K562 (cell line): ENCODE data around the gene PTGIR. TPM values are rescaled to one million over a fixed set of nuclear protein-coding genes. Genes with fewer than 3 reads are reported as not detected.

Experiments used
- ATAC-seq: fragments of 200-7000 bp; cut with Tn5 transposase; 3 replicates; pipeline ENCODE4 v1.9.1; 2020; ENCODE audit warnings: moderate library complexity
- BruUV-seq: library from RNA; stranded (reverse); fragments of 400-500 nt; replicated peaks from 2 replicates; lab custom pipeline; 2021; lab: Mats Ljungman, UMichigan
- CTCF ChIA-PET: fragments of 300-600 bp; formaldehyde crosslinking; extraction: SDS; loops from one replicate; lab custom pipeline; 2021; ENCODE audit warnings: low intra/inter-chr PET ratio; lab: Yijun Ruan, JAX
- POLR2A ChIA-PET: fragments of 300-600, 350-650 bp; sonication (Branson Sonifier 250); formaldehyde crosslinking; extraction: SDS; loops from one replicate; lab custom pipeline; 2021; ENCODE audit warnings: antibody characterized with exemption, inconsistent platforms; lab: Yijun Ruan, JAX
- DNase-seq, 4 experiments: peaks; one replicate each; pipeline versions ENCODE4 v3.0.0 to v3.0.0-alpha.2; 2011 to 2018; ENCODE audit warnings: low spot score in 3 of 4, mixed read lengths in 3 of 4; ENCODE audit errors: extremely low read depth in 1 of 4
- FAIRE-seq: peaks from 2 replicates; lab custom pipeline; 2011; peaks lifted over from hg19 to GRCh38; lab: Jason Lieb, UNC
- H2AFZ ChIP-seq: 2 replicates; pipeline ENCODE4 v1.6.0; 2011; ENCODE audit warnings: low read depth, low read length, control low read depth, inconsistent platforms
- H3K27ac ChIP-seq: fragments of 200-600 bp; 3 replicates; pipeline ENCODE4 v1.8.0; 2011; ENCODE audit warnings: low read depth, mild to moderate bottlenecking, control low read depth, inconsistent platforms, low read length, moderate library complexity, mixed read lengths; ENCODE audit errors: extremely low read depth
- H3K27me3 ChIP-seq, 2 experiments: fragments of 300-600 bp in 1 of 2; 2 replicates in 1 of 2; 3 replicates in 1 of 2; pipeline versions ENCODE4 v1.6.0 to v1.8.0; 2011; ENCODE audit warnings: inconsistent platforms in 2 of 2, low read length in 2 of 2, mild to moderate bottlenecking in 1 of 2, mixed read lengths in 1 of 2, moderate library complexity in 1 of 2; ENCODE audit not compliant: control insufficient read depth in 2 of 2, insufficient read depth in 2 of 2
- H3K36me3 ChIP-seq: fragments of 300-600 bp; 3 replicates; pipeline ENCODE4 v1.8.0; 2011; ENCODE audit warnings: mild to moderate bottlenecking, low read length, inconsistent platforms; ENCODE audit not compliant: control insufficient read depth, insufficient read depth
- H3K4me1 ChIP-seq, 2 experiments: fragments of 200-600 bp in 1 of 2; replicated peaks in 1 of 2; 2 replicates in 1 of 2; 3 replicates in 1 of 2; pipeline versions ENCODE4 v1.5.1 to v1.8.0; 2011; ENCODE audit warnings: inconsistent platforms in 2 of 2, low read length in 2 of 2, mild to moderate bottlenecking in 1 of 2, mixed read lengths in 1 of 2, moderate library complexity in 1 of 2; ENCODE audit not compliant: control insufficient read depth in 2 of 2, insufficient read depth in 2 of 2
- H3K4me2 ChIP-seq: 2 replicates; pipeline ENCODE4 v1.6.1; 2011; ENCODE audit warnings: low read length, control low read depth, inconsistent platforms, mixed read lengths; ENCODE audit not compliant: insufficient read depth
- H3K4me3 ChIP-seq: fragments of 200-600 bp; sonication (generic), shearing (Covaris generic); 2 replicates; pipeline ENCODE4 v1.5.1; 2016; ENCODE audit warnings: control low read depth, inconsistent platforms
- H3K79me2 ChIP-seq: fragments of 200-600 bp; 3 replicates; pipeline ENCODE4 v1.8.0; 2011; ENCODE audit warnings: low read length, inconsistent platforms; ENCODE audit not compliant: control insufficient read depth, insufficient read depth
- H3K9ac ChIP-seq, 2 experiments: 2 replicates each; pipeline versions ENCODE4 v1.6.0 to v1.6.1; 2011; ENCODE audit warnings: low read depth in 2 of 2, low read length in 2 of 2, control low read depth in 1 of 2, inconsistent platforms in 1 of 2, mild to moderate bottlenecking in 1 of 2, mixed read lengths in 1 of 2; ENCODE audit not compliant: insufficient read depth in 1 of 2
- H3K9me1 ChIP-seq: one replicate; pipeline ENCODE4 v1.6.0; 2011; ENCODE audit warnings: inconsistent platforms, mild to moderate bottlenecking, low read length, moderate library complexity; ENCODE audit not compliant: control insufficient read depth, insufficient read depth
- H3K9me3 ChIP-seq: replicated peaks from 2 replicates; pipeline ENCODE4 v1.5.1; 2011; ENCODE audit warnings: low read depth, low read length, inconsistent platforms; ENCODE audit not compliant: control insufficient read depth, insufficient read depth
- H4K20me1 ChIP-seq: replicated peaks from 2 replicates; pipeline ENCODE4 v1.6.1; 2011; ENCODE audit warnings: low read length, inconsistent platforms, mixed read lengths; ENCODE audit not compliant: control insufficient read depth, insufficient read depth
- JUN ChIP-seq, 2 experiments: sonication (generic) in 1 of 2; formaldehyde crosslinking in 1 of 2; IDR thresholded peaks; 2 replicates each; pipeline versions ENCODE4 v1.6.1 to v1.8.0; 2012 to 2022; ENCODE audit warnings: borderline replicate concordance in 2 of 2, mild to moderate bottlenecking in 2 of 2, improper control_type of control experiment in 1 of 2, low read depth in 1 of 2, low read length in 1 of 2, missing genetic modification reagents in 1 of 2
- in situ Hi-C: fragments of 300-500 bp; cut with MboI; formaldehyde crosslinking; loops from 4 replicates; pipeline ENCODE4 v1.15.0; 2018; ENCODE audit warnings: inconsistent platforms, mixed read lengths
- intact Hi-C: fragments of 100-400 bp; cut with micrococcal nuclease; formaldehyde crosslinking; loops from 2 replicates; pipeline ENCODE4 v1.14.2; 2022
- polyA plus RNA-seq, 8 experiments: library from polyadenylated mRNA; depleted of rRNA in 4 of 8; stranded (reverse) in 5 of 8; unstranded in 3 of 8; fragments of >200 nt; fragmentation: Nextera tagmentation in 2 of 8; fragmentation: Illumina TruSeq in 1 of 8; extraction: Ambion mirVana in 2 of 8; extraction: Trizol in 1 of 8; gene quantifications; 2 replicates each; pipeline versions ENCODE4 v1.2.1 to v1.2.3, GENCODE V29; 2011 to 2014; ENCODE audit warnings: inconsistent platforms in 1 of 8, missing spikeins in 1 of 8
- total RNA-seq, 7 experiments: library from RNA; depleted of rRNA in 6 of 7; stranded (reverse); fragments of >200 nt in 6 of 7; fragmentation: Illumina TruSeq in 2 of 7; extraction: Trizol in 2 of 7; gene quantifications; 2 replicates each; pipeline versions ENCODE4 v1.2.1 to v1.2.3, GENCODE V29; 2011 to 2021; ENCODE audit warnings: low replicate concordance in 1 of 7
- TF ChIP-seq, protein P1 (sequence below): sonication (generic); formaldehyde crosslinking; IDR thresholded peaks from 2 replicates; pipeline ENCODE4 v1.8.0; 2022; ENCODE audit warnings: mild to moderate bottlenecking, missing genetic modification reagents
- TF ChIP-seq, protein P2 (sequence below): fragments of 450-650 bp; IDR thresholded peaks from 2 replicates; pipeline ENCODE4 v1.6.1; 2018; ENCODE audit not compliant: partially characterized antibody

The PTGIR gene
- total and polyA plus RNA-seq, 9 of the 15 experiments (the other 6 are each of a cell fraction or from before 2014, with no cell fraction given) = 0.11 to 3.4 (median 1.1) TPM; not detected in 1

DNA sequence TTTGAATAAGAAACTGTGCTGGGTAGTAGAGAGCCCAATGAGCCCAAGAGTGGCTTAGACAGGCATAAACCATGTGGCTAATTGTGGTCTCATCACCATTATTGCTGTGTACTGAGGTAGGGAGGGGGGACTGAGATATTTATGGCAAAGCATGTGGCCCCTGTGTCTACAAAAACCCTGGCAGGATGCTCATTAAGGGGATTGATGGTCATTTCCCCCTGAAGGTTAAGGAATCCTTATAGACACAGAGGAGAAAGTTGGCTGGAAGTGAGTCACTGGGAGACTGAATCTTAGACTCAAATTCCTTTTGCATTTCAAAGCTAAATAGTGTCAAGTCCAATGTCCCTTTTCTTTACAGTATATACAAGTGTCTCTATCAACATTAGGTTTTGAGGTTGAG lies 45.9 kb upstream of the PTGIR start:
- no peaks in the 10 kb centered on the region for H3K79me2 ChIP-seq
- H2AFZ ChIP-seq = no peak overlapping the region
- H3K9ac ChIP-seq = no peak overlapping the region
- intact Hi-C loops = no loop called here
- DNase-seq = no peak
- no peak for FAIRE-seq
- H3K27ac ChIP-seq = no peak overlapping the region
- peaks cover 0 to 7% of the 10 kb centered on the region in 2 experiments; a peak in 2 of 5 replicates for H3K4me1 ChIP-seq
- ChIA-PET POLR2A (no interaction called here), CTCF (interaction anchor here (0.7 kb wide), 1 partner anchor 10 kb away, joined by 3 read pairs; the partner anchor contains the start of gene DACT3)
- H3K27me3 ChIP-seq = no peaks in the 10 kb centered on the region
- in situ Hi-C loops = no loop called here
- H3K4me2 ChIP-seq = no peak overlapping the region
- H3K9me1 ChIP-seq = no peaks in the 10 kb centered on the region
- TF ChIP-seq JUN (IDR thresholded peaks at IDR 0.05; ENCODE audit: borderline replicate concordance, low read depth, low read length) (no peak), JUN (CRISPR knock-in tag; IDR thresholded peaks at IDR 0.05; ENCODE audit: borderline replicate concordance) (no peak)
- TF ChIP-seq, protein P1, sequence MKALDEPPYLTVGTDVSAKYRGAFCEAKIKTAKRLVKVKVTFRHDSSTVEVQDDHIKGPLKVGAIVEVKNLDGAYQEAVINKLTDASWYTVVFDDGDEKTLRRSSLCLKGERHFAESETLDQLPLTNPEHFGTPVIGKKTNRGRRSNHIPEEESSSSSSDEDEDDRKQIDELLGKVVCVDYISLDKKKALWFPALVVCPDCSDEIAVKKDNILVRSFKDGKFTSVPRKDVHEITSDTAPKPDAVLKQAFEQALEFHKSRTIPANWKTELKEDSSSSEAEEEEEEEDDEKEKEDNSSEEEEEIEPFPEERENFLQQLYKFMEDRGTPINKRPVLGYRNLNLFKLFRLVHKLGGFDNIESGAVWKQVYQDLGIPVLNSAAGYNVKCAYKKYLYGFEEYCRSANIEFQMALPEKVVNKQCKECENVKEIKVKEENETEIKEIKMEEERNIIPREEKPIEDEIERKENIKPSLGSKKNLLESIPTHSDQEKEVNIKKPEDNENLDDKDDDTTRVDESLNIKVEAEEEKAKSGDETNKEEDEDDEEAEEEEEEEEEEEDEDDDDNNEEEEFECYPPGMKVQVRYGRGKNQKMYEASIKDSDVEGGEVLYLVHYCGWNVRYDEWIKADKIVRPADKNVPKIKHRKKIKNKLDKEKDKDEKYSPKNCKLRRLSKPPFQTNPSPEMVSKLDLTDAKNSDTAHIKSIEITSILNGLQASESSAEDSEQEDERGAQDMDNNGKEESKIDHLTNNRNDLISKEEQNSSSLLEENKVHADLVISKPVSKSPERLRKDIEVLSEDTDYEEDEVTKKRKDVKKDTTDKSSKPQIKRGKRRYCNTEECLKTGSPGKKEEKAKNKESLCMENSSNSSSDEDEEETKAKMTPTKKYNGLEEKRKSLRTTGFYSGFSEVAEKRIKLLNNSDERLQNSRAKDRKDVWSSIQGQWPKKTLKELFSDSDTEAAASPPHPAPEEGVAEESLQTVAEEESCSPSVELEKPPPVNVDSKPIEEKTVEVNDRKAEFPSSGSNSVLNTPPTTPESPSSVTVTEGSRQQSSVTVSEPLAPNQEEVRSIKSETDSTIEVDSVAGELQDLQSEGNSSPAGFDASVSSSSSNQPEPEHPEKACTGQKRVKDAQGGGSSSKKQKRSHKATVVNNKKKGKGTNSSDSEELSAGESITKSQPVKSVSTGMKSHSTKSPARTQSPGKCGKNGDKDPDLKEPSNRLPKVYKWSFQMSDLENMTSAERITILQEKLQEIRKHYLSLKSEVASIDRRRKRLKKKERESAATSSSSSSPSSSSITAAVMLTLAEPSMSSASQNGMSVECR (CRISPR knock-in tag) = no peak
- TF ChIP-seq, protein P2, sequence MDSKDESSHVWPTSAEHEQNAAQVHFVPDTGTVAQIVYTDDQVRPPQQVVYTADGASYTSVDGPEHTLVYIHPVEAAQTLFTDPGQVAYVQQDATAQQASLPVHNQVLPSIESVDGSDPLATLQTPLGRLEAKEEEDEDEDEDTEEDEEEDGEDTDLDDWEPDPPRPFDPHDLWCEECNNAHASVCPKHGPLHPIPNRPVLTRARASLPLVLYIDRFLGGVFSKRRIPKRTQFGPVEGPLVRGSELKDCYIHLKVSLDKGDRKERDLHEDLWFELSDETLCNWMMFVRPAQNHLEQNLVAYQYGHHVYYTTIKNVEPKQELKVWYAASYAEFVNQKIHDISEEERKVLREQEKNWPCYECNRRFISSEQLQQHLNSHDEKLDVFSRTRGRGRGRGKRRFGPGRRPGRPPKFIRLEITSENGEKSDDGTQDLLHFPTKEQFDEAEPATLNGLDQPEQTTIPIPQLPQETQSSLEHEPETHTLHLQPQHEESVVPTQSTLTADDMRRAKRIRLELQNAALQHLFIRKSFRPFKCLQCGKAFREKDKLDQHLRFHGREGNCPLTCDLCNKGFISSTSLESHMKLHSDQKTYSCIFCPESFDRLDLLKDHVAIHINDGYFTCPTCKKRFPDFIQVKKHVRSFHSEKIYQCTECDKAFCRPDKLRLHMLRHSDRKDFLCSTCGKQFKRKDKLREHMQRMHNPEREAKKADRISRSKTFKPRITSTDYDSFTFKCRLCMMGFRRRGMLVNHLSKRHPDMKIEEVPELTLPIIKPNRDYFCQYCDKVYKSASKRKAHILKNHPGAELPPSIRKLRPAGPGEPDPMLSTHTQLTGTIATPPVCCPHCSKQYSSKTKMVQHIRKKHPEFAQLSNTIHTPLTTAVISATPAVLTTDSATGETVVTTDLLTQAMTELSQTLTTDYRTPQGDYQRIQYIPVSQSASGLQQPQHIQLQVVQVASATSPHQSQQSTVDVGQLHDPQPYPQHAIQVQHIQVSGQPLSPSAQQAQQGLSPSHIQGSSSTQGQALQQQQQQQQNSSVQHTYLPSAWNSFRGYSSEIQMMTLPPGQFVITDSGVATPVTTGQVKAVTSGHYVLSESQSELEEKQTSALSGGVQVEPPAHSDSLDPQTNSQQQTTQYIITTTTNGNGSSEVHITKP = no peak
- no peaks in the 10 kb centered on the region for H4K20me1 ChIP-seq
- H3K9me3 ChIP-seq = no peaks in the 10 kb centered on the region
- peaks cover 25% of the 10 kb centered on the region; the same call in 2 of the 3 replicates for H3K36me3 ChIP-seq
- no peak for ATAC-seq
- BruUV-seq = no TSS peak
- no peak overlapping the region for H3K4me3 ChIP-seq
